GM19193 (cell line): Measurements from ENCODE around the gene ANKRD40.

Experiments used
- POLR2A ChIP-seq: IDR thresholded peaks from 4 replicates; pipeline ENCODE4 v1.6.1; 2011; ENCODE audit not compliant: insufficient read depth, insufficient read length; ENCODE audit errors: extremely low read depth

ANKRD40 gene

DNA sequence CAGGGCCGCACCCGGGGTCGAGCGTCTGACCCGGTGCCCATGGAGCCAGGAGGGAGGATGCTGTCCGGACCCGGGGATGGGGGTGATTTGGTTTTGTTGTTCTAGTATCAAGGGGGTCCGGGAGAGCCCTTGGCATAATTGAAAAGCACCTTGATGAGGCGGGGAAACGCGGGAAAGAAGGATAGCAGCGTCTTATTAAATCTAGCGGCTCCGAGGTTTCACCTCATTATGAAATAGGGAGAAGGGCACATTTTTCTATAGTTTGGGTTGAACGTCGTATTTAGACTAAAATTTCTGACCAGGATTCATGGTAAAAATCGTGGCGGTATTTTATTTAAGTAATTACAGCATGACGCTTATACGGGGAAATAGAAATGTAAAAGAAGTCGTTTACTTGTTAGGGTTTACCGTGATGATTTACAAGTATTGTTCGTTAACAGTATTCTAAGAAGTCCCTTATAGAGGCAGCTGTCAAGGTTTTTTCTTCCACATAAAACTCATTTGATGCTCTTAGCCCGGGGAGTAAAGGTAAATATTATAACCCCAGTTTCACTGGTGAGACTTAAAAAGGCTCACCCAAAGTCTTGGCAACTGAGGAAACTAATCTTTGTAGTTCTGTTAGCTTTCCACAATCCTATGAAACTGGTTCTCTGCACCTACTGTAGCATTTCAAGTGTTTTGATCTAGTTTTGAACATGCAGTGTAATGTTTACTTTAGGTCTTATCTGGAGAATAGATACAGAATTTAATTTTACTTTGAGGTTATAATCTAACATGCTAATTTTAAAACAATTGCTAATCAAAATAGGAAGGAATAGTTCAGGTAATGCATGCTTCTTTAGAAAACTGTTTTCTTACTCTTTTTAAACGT is 12.4 kb upstream of the ANKRD40 start:
- TF ChIP-seq POLR2A: no peak

DNA sequence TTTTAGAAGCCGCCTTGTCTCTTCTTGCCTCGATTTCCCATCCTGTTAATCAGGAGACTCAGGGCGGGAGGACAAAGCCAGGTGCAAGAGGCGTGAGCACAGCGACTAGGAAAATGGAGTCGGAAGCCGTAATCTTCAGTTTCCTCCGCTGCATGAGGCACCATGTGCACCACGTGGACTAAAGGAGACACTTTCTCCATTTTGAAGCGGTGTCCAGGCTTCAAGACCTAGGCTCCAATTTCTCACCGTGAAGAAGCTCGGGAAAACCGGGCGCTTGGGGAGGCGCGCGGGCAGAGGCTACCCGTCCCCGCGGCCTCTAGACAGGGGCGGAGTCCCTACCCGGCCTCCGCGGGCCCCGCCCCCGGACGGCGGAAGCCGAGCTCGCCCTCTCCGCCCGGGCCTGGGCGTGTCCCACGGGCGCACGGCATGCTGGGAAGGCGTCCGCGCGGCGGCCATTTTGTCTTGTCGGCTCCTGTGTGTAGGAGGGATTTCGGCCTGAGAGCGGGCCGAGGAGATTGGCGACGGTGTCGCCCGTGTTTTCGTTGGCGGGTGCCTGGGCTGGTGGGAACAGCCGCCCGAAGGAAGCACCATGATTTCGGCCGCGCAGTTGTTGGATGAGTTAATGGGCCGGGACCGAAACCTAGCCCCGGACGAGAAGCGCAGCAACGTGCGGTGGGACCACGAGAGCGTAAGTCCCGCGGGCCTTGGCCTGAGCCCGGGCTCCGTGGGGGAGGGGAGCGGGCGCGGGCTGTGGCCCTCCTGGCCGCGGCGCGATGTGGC is 11.6 kb upstream of the ANKRD40 start, which contains the start of gene LUC7L3:
LUC7L3 (plus strand) TSS at position 460 of the 780 bp plus-strand sequence; CDS start at position 590, 130 bp downstream.
- TF ChIP-seq POLR2A: peak; percentile 97

DNA sequence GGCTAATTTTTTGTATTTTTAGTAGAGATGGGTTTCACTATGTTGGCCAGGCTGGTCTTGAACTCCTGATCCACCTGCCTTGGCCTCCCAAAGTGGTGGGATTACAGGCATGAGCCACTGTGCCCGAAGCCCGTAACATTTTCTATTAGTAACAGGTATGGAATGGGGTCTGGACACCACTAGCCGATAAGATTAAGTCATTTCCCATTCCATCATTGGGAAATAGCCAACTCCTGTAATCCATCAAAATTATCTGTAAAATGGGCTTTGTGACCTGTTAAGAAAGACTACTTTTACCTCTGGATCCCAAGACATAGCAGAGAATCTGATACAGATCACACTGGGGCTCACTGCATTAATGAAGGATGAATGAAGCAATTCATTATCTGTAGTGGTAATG is 7.8 kb upstream of the ANKRD40 start:
- no peak for TF ChIP-seq POLR2A

DNA sequence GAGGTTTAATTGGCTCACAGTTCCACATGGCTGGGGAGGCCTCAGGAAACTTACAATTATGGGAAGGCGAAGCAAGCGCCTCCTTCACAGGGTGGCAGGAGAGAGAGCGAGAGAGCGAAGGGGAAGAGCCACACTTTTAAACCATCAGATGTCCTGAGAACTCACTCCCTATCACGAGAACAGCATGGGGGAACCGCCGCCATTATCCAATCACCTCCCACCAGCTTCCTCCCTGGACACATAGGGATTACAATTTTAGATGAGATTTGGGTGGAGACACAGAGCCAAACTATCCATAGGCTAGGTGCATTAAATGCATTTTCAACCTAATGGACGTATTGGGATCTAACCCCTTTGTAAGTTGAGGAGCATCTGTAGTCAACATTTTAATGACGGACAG is 4.9 kb upstream of the ANKRD40 start:
- no peak for TF ChIP-seq POLR2A

DNA sequence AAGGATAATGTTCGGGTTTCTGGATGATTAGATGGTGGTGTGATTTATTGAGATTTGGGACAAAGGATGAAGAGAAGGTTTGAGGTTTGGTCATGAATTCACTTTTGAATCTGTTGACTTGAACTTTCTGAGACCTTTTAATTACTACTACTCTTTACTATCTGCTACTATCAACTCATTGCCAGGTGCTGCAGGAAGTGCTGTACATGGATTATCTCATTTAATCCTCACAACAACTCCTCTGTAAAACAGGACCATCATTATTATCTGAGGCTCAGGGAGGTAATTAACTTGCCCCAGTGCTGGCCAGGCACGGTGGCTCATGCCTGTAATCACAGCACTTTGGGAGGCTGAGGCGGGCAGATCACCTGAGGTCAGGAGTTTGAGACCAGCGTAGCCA is 2.9 kb upstream of the ANKRD40 start:
- TF ChIP-seq POLR2A: no peak

DNA sequence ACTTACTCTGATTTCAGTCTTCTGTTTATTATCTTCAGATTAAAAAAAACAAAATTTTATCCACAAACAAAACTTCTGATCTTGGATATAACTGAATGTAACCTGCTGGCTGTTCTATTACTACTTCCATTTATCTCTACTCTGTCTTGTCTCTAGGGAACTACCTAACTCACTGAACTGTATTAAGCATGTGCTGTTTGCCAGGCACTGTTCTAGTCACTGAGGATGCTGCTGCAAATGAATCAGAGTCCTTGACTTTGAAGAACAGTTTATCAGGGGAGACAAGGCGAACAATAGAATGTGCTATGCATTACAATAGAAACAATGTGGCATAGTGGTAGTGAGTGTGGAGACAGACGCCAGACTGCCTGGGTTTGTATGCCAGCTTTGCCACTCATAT is 2.3 kb upstream of the ANKRD40 start:
- no peak for TF ChIP-seq POLR2A

DNA sequence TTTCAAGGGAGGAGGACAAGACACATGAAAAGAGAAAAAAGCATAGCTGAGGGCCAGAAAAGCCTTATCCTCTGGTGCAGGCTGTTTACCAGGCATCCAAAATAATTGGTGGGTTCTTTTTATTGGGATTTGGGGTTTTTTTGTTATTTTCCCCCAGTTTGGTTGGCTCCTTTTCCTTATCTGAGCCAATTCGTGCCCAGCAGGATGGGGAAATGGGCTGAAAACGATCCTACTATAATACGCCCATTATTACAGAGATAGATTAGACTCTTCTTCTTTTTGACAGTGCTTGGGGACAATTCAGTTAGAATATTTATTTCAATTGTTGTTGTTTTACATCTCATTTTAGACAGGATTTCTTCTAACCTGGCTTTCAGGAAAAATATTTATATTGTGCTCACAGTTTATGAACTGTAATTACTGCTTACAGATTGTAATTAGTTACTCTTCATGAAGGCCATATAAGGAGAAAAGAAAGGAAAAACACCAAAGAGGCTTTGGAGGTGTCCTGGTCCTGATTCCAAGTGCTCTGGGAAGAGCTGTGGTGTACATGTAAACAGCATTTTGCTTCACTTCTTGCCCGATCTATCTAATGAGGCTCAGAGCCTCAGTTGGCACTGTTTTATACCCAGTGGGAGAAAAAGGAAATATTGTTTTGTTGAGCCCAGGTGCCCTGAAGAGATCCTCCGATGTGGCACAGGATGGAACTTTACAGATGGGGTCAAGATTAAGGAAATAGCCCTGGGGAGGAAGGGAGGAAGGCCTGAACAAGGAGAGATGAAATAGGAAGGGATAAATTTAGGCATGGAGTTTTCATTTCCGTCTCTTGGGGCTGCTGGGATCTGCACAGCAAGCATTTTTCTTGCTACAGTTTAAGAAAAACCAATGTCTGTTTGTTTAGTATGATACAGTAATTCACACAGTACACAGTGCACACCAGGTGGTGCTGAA is 611 bp upstream of the ANKRD40 start:
- TF ChIP-seq POLR2A: no peak

DNA sequence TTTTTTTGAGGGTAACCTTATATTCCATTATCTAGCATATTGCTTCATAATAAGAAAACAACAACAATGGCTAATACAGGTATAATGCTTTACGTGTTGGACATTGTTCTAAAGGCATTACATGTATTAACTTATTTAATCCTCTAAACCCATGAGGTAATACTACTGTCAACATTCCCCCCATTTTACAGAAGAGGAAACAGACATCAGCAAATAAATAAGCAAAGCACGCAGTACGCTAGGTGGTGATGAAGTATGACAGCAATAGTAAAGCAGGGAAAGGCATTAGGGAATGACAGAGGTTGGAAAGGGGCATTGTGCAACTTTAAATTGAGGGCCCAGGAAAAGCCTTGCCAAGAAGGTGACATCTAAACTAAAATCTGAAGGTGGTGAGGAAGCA is 4.6 kb downstream of the ANKRD40 start:
- TF ChIP-seq POLR2A: no peak

DNA sequence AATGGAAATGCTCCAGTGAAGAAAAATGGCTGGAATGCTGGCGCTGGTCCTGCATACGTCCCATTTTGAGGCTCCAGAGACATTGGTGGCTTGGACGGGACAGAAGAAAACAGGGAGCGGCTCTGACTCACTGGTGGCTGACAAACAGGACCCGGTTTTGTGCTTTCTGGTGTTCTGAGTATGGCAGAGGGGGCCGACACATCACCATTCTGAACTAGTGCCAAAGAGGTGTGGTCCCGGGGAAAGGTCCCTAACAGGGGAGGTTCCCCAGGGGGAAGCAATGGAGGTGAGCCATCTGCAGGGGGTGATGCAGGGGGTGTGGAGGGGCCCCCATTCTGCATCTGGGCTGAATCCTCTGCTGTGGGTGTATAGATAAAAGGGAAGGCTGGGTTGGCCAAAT is 8.3 kb downstream of the ANKRD40 start:
- TF ChIP-seq POLR2A: no peak

DNA sequence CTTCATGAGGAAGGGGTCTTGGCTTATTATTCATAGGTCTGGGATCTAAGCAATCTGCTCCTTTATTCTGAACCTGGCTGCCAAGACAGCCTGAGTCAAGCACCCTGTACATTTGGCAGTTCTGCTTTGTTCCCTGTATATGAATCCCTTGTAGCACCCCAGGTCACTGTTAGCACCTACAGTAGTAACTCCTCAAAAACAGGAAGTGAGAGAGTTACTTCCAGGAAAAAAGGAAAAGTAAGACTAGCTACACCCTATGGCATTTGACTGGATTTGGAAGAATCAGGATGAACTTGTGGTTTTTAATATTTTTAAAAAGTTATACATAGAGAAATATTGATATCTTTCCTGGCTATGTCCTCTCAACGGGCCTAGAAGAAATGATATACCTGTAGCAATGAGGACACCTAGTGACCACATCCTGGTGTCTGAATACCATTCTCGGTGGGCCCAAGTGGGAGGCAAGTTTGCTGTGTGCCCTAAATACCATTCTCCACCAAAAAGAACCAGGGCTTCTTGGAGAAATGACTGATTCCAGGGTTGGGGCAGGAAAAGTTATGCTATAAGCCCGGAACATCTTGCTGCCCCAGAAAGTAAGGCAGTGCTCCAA is 9.9 kb downstream of the ANKRD40 start:
- no peak for TF ChIP-seq POLR2A

DNA sequence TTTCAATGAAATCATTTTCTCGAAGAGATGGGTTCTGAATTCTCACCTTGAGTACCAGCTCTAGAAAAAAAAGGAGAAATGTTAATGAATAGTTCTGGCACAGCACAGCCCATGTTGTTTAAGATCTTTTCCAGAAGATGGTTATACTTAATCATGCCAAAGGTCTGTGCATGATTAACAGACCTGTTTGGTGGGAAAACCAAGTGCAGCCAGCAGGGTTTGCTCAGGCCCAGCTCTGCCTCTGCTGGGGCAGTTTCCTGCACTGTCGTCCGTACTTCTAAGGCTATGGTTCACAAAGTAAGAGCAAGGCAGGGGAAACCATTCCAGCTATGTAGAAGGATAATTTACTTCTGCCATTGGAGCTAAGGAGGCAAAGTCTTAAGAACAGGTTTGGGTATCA is 10.7 kb downstream of the ANKRD40 start:
- TF ChIP-seq POLR2A: no peak

DNA sequence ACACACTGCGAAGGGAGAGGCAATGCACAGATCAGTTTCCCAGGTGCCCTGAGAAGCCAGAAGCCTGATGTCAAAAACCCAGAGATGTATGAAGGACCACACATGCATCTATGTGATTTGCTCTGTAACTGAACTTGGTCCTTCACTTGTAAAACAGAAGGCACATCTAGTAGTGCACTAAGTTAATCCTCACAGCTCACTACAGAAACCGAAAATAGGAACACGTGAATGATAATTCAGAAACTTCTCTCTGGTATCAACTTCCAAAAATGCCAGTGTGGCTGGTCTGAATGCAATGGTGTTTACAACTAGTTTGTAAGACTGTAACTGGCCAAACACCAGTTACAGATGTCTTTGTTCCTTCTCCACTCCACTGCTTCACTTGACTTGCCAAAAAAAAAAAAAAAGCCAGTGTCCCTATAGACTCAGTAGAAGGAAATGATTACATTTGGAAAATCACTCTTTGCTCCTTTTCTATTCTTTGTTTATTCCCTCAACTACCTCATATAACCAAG is 11.3 kb downstream of the ANKRD40 start:
- no peak for TF ChIP-seq POLR2A

DNA sequence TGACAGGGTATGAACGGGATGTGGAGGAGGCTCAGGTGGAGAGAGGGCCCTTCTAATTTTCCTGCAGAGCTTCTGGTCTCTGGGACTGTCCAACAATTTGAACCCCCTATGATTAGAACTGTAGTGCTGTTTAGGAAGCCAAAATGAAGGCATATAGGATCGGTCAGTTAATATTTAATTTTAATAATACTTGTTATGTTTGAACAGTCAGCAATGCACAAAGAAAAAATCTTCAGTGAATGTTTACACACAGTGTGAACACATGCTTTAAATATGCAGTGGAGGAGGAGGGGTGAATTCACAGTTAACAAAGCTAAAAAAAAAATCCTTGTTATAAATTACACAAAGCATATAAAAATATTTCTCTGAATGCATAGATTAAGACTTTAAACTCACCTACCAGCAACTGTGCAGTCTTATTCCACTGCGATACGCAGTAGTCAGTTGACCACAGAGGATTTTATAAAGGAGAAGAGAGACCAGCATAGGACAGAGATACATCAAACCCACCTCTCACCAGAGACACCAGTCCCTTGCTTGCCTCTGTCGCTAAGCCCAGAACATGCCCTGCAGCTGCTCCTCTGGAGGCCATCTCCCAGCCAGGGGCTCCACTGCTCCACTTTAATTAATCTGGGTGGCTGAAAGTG is 14.6 kb downstream of the ANKRD40 start:
- no peak for TF ChIP-seq POLR2A
